Anterior cingulate cortex (tissue), 58 donors: Measurements from ENCODE around the gene TMEM14A.
"Not testable (repeated sequence)": the region's sequence is repeated elsewhere in the genome, so short reads cannot be mapped to it uniquely, and the experiment has no call there.

Source experiments
- DNase-seq, 58 donors: peaks; one replicate each; lab custom pipeline; 2025; lab: John Stamatoyannopoulos, UW

TMEM14A gene

GRCh38 chr6:52655941-52656340, 15.0 kb upstream of the TMEM14A start:
- DNase-seq = not testable (repeated sequence)

- no peak for DNase-seq
Measured at GRCh38 chr6:52657870-52658269, 13.0 kb upstream of the TMEM14A start.

- DNase-seq = no peak
Measured at GRCh38 chr6:52661551-52661950, 9.4 kb upstream of the TMEM14A start.

DNA sequence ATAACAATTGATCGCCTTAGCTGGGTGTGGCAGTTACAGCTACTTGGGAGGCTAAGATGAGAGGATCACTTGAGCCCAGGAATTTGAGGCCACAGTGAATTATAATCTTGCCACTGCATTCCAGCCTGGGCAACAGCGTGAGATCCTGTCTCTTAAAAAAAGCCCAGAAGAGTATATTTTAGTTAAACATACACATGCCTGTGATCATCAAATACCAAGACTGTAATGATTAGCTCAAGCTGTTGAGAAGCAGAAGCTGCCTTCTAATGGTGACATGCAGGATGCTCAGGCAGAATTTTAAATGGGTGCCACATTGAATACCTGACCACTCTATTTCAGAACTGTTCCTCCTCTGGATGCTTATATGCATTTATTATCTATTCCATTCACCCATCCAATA, 8.9 kb upstream of the TMEM14A start:
- DNase-seq = no peak

DNA sequence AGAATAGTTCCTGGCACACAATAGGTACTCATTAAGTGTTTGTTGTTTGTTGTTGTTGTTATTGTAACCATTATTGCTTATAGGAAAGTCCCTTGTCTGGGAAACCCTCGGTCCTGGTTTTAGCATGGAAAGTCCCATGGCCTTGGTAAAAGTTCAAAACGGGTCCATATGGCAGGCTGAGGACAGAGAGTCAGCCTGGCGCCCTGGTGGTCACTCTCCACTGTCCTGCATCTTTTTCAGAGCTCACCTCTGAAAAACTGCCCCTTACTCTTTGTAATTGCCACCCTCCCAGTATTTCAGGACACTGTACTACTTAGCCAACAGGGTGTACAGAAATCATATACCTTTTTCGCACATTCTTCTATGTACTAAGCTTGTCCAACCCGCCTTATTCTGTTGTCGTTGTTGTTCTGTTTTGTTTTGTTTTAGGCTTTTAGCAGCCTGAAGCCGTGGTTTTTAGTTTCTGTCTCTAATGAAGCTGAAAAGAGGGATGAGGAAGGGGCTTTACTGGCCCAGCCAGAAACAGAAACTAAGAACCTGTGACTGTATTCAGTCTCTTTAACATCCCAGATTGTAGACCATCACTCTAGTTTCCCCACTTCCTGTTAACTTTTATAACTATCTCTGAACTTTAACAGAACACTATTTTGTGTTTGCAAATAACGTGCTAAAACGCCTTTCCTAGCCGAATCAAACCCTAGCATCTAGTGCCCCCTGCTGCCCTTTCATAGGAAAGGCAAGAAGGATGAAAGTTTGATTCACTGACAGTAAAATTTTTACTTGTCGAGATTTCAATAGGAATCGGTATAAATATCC, 7.6 kb upstream of the TMEM14A start:
- DNase-seq = peak in 29 of 58 donors; percentile 4 to 54 (median 21)

- DNase-seq = no peak
Measured at GRCh38 chr6:52663936-52664185, 7.1 kb upstream of the TMEM14A start.

- DNase-seq = peak; percentile 25 to 95 (median 78)
Measured at GRCh38 chr6:52664186-52664990, 6.5 kb upstream of the TMEM14A start.

- DNase-seq = no peak
Measured at GRCh38 chr6:52664991-52665686, 5.8 kb upstream of the TMEM14A start.

DNA sequence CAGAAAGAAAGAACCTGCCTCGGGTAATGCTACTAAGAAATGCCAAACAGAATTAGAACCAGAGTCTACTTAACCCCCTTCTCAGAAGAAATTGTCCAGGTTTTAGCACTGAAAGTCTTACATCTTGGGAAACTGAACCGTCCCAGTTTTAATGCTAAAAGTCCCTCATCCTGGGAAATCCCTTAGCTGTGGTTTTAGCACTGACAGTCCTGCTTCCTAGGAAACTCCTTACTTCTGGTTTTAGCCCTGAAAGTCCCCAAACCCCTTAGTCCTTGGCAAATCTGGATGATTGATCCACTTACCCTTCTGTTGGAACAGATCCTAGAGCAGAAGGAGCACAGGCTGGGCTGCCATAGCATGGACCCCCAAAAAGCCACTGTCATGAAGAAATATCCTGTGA, 4.8 kb upstream of the TMEM14A start:
- DNase-seq = no peak

DNA sequence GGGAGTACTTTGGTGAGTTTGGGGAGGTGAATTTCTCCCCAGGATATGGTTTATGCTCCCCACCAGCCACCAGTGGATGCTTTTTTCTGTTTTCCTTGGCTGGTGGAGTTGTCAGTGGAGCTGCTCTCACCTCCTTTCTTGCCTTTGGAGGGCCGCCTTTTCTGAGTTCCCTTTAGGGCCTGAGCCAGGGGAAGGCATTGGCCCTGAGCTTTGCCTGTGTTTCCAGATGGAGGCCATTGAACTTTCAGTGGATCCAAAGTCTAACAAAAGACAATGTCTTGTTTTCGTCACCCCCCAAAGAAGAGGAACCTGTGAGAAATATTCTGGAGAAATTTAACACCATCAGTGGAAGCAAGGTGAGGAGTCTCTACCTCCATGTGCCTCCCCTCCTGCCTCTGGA, 4.4 kb upstream of the TMEM14A start:
- DNase-seq = no peak

DNA sequence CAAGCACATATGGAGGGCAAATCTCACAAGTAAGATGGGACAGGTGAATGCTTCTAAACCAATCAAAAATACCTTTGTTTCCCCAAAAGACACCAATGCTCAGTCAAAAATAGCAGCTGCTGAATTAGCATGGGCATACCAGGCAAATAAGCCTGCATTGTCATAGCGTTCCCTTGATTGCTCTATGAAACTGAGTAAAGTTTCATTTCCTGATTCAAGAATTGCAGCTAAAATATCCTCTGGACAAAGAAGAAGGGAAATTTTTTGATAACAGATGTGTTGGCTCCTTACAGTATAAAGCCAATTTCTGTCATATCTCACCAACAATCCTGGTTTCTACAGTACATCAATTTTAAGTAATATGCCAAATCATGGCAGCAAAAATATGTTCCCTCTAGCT, 3.3 kb upstream of the TMEM14A start:
- no peak for DNase-seq

- DNase-seq = peak in 3 of 58 donors; percentile 2 to 15 (median 3)
Measured at GRCh38 chr6:52671676-52672075, 763 bp downstream of the TMEM14A start.

- DNase-seq = peak in 1 of 58 donors; percentile 0
Measured at GRCh38 chr6:52672412-52673025, 1.6 kb downstream of the TMEM14A start.

- no peak for DNase-seq
Measured at GRCh38 chr6:52674666-52675065, 3.8 kb downstream of the TMEM14A start.

DNA sequence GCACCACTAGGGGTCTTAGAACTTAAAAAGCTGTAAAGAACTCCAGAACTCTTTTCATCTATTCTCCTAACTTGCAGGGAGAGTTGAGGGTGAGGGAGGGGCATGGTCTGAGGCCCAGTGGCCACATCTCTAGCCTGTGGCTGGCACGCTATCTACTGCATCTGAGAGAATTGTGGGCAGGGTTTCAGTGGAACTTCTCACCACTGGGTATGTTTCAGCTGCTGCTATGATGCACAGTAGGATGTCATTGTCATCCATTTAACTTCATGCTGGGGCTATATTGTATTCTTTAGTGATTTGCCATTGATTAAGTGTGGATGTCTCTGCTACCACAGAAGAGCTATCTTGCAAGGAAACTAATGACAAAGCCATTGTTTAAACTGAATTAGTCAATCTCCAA, 4.5 kb downstream of the TMEM14A start:
- no peak for DNase-seq

GRCh38 chr6:52676631-52677030, 5.7 kb downstream of the TMEM14A start:
- DNase-seq = not testable (repeated sequence)

DNA sequence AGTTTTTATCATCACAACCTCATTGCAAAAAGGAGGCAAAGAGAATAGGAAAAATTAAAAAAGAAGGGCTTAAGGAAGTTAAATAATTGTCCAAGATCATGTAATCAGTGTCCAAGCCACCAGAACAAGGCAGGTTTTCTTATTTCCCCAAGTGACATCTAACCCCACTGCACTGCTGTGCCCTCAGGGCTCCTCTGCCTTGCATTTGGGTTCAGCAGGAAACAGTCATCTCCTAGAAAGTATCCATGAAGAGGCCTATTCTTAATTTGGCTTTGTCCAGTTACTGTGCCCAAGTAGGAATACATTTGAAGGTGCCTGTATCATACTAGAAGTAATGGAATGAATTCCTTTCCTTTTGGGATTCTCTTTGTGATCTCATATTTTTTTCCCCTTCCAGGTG, 10.5 kb downstream of the TMEM14A start:
- no peak for DNase-seq

DNA sequence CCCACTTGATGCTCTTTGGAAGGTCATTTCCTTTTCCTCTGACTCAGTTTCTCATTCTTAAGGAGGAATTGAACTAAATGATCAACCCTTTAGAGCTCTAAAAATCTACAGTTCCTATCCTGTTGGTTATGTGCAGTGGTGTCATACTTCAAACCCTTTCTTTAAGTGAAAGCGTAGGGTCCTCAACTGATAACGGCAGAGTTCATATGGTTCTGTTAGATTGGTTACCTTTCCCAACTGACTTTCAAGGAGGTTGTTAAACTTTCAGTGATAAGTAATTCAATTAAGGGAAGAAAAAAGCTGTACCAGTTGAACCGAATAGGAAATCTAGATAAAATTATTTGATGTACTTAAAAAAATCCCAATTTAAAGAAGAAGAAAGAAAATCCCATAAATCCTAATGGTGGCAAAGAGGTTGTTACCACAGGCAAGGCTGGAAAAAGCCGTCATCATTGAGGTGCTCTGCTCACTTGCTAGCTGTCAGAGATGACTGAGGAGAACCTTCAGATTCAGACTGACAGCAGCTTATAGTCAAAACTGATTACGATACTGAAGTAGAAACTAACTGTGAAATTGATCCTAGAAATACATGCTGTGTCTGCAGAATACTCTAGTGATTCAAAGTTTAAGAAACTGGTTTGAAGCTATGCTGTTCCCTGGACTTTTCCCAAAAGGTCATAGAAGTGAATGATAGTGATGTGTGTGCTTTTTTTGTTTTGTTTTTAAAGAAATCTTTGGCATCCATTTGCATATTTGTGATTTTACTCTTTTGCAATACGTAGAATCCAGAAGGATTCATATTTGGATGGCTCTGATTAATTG, 16.2 kb downstream of the TMEM14A start:
- DNase-seq = no peak

GRCh38 chr6:52689857-52690256, 18.9 kb downstream of the TMEM14A start:
- no peak for DNase-seq

GRCh38 chr6:52691718-52692117, 20.8 kb downstream of the TMEM14A start:
- DNase-seq = no peak
